H1 (cell line): ENCODE data around the gene HOTAIR.

Experiments
- BRCA1 ChIP-seq: IDR thresholded peaks from 2 replicates; pipeline ENCODE4 v1.6.1; 2012; ENCODE audit warnings: low read depth, low read length, improper control_type of control experiment
- CHD2 ChIP-seq: IDR thresholded peaks from 2 replicates; pipeline ENCODE4 v1.6.1; 2012; ENCODE audit warnings: low read length, improper control_type of control experiment
- CREB1 ChIP-seq: IDR thresholded peaks from 2 replicates; pipeline ENCODE4 v1.6.1; 2012; ENCODE audit warnings: inconsistent platforms
- EZH2 ChIP-seq: fragments of 200-600 bp; sonication (generic); IDR thresholded peaks from 2 replicates; pipeline ENCODE4 v1.7.1; 2012; ENCODE audit warnings: low read depth, mild to moderate bottlenecking, moderate library complexity, low read length, inconsistent platforms; ENCODE audit not compliant: severe bottlenecking
- FOSL1 ChIP-seq: IDR thresholded peaks from 2 replicates; pipeline ENCODE4 v1.6.1; 2011; ENCODE audit warnings: mild to moderate bottlenecking, low read depth, low read length, moderate library complexity; ENCODE audit not compliant: insufficient read depth
- HDAC2 ChIP-seq, 2 experiments: fragments of 300-600 bp in 1 of 2; sonication (generic) in 1 of 2; IDR thresholded peaks; 2 replicates each; pipeline ENCODE4 v1.6.1; 2011 to 2012; ENCODE audit warnings: low read depth in 2 of 2, low read length in 2 of 2, mild to moderate bottlenecking in 2 of 2, moderate library complexity in 2 of 2, borderline replicate concordance in 1 of 2, inconsistent platforms in 1 of 2
- MAFK ChIP-seq: IDR thresholded peaks from 2 replicates; pipeline ENCODE4 v1.6.1; 2012; ENCODE audit warnings: low read depth, mild to moderate bottlenecking, improper control_type of control experiment, low read length
- POLR2AphosphoS5 ChIP-seq: IDR thresholded peaks from 2 replicates; pipeline ENCODE4 v1.6.1; 2011; ENCODE audit warnings: low read depth, low read length
- RAD21 ChIP-seq, 2 experiments: IDR thresholded peaks in 1 of 2; conservative IDR thresholded peaks in 1 of 2; 2 replicates each; pipeline ENCODE4 v1.6.1; 2011; ENCODE audit warnings: low read depth in 2 of 2, low read length in 2 of 2, improper control_type of control experiment in 1 of 2, inconsistent platforms in 1 of 2, mild to moderate bottlenecking in 1 of 2, moderate library complexity in 1 of 2
- SIN3A ChIP-seq, 2 experiments: IDR thresholded peaks in 1 of 2; conservative IDR thresholded peaks in 1 of 2; 2 replicates each; pipeline ENCODE4 v1.6.1; 2011 to 2012; ENCODE audit warnings: low read length in 2 of 2, improper control_type of control experiment in 1 of 2, low read depth in 1 of 2, mild to moderate bottlenecking in 1 of 2
- TEAD4 ChIP-seq: IDR thresholded peaks from 2 replicates; pipeline ENCODE4 v1.6.1; 2012; ENCODE audit warnings: low read depth, low read length, inconsistent platforms, mixed read lengths
- ZNF274 ChIP-seq: IDR thresholded peaks from 2 replicates; pipeline ENCODE4 v1.7.0; 2012; ENCODE audit warnings: low read length, borderline replicate concordance; ENCODE audit errors: extremely low read depth
- TF ChIP-seq, protein P1 (sequence below), 3 experiments: IDR thresholded peaks; 1 replicate in 2 of 3; 2 replicates in 1 of 3; pipeline versions ENCODE4 v1.5.1 to v1.6.1; 2011; ENCODE audit warnings: low read length in 3 of 3, mild to moderate bottlenecking in 3 of 3, inconsistent platforms in 2 of 3, low read depth in 1 of 3, moderate library complexity in 1 of 3; ENCODE audit not compliant: insufficient read depth in 1 of 3; ENCODE audit errors: control extremely low read depth in 1 of 3

GRCh38 chr12:54002278-54002914 lies 27.6 kb upstream of the HOTAIR start:
- TF ChIP-seq CREB1 (no peak), TEAD4 (no peak), RAD21 (IDR thresholded peaks at IDR 0.05 in 1 of 2, conservative IDR thresholded peaks at IDR 0.05 in 1 of 2; ENCODE audit: low read depth in 2 of 2, low read length in 2 of 2) (no peak), MAFK (no peak), HDAC2 (IDR thresholded peaks at IDR 0.05; ENCODE audit: borderline replicate concordance in 1 of 2, low read depth in 2 of 2, low read length in 2 of 2) (no peak), BRCA1 (no peak), POLR2AphosphoS5 (no peak), EZH2 (peak; percentile 96), SIN3A (conservative IDR thresholded peaks at IDR 0.05 in 1 of 2, IDR thresholded peaks at IDR 0.05 in 1 of 2; ENCODE audit: low read depth in 1 of 2, low read length in 2 of 2) (no peak), FOSL1 (no peak), CHD2 (no peak), ZNF274 (no peak)
- TF ChIP-seq, protein P1, sequence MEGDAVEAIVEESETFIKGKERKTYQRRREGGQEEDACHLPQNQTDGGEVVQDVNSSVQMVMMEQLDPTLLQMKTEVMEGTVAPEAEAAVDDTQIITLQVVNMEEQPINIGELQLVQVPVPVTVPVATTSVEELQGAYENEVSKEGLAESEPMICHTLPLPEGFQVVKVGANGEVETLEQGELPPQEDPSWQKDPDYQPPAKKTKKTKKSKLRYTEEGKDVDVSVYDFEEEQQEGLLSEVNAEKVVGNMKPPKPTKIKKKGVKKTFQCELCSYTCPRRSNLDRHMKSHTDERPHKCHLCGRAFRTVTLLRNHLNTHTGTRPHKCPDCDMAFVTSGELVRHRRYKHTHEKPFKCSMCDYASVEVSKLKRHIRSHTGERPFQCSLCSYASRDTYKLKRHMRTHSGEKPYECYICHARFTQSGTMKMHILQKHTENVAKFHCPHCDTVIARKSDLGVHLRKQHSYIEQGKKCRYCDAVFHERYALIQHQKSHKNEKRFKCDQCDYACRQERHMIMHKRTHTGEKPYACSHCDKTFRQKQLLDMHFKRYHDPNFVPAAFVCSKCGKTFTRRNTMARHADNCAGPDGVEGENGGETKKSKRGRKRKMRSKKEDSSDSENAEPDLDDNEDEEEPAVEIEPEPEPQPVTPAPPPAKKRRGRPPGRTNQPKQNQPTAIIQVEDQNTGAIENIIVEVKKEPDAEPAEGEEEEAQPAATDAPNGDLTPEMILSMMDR (IDR thresholded peaks at IDR 0.05; ENCODE audit: control extremely low read depth in 1 of 3, insufficient read depth in 1 of 3, low read depth in 1 of 3, low read length in 3 of 3) = no peak
